HTERT RPE-1 (cell line): ENCODE measurements around the gene NPIPB8.
"Not testable (repeated sequence)": the region's sequence is repeated elsewhere in the genome, so short reads cannot be mapped to it uniquely, and the experiment has no call there.

Source experiments
- in situ Hi-C: fragments of 300-500 bp; cut with MboI; formaldehyde crosslinking; loops from 4 replicates; pipeline ENCODE4 v1.14.3; 2020; ENCODE audit warnings: low sequenced_read_pairs

The NPIPB8 gene

GRCh38 chr16:28623172-28623711 is 14.6 kb upstream of the NPIPB8 start:
- in situ Hi-C loops: no loop called here

- in situ Hi-C loops: not testable (repeated sequence)
Observed at GRCh38 chr16:28630905-28631304, 7.0 kb upstream of the NPIPB8 start.

DNA sequence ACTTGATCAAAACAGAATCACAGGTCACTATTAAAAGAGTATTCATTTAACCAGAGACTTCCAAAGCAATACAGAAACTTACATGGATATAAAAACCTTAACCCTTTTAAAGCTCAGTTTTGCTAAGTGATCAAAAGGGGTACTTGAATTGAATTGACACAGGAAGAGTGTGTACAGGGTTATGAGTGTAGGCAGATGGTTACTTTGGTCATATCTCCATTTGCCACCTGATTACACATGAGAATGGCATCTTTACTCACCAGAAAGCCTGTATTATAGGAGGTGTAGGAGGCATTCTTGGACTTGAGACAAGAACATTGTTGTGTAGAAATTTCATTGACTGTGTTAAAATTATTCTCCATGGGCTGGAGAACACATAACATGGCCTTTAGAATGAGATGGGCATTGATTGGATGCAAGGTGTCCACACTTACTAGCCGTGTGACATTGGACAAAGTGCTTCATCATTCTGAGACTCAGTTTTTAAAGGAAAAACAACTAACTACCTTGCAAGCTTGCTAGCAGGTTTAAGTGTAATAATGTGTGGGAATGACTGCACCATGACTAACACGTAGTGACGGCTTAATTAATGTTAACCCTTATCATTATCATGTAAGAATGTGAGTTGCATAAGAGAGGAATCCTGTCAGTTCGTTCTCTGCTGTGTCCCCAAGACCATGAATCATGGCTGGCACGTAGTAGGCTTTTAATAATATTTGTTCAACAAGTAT is 1.6 kb upstream of the NPIPB8 start:
- in situ Hi-C loops: not testable (repeated sequence)

DNA sequence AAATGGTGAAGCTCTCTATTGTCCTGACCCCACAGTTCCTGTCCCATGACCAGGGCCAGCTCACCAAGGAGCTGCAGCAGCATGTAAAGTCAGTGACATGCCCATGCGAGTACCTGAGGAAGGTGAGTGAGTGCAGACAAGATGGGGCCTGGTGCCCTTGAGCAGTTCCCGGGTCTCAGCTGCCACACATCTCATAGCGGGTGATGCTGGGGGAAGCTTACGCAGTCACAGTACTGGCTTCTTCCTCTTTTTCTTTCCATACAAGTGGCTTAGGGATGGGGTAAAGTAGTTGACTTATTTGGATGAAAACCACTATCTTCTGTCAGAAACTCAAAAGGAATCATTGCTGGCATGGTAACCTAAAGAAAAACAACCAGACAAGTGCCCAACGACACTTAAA is 494 bp downstream of the NPIPB8 start:
- in situ Hi-C loops: not testable (repeated sequence)

- in situ Hi-C loops: not testable (repeated sequence)
Observed at GRCh38 chr16:28639959-28640358, 2.1 kb downstream of the NPIPB8 start.

DNA sequence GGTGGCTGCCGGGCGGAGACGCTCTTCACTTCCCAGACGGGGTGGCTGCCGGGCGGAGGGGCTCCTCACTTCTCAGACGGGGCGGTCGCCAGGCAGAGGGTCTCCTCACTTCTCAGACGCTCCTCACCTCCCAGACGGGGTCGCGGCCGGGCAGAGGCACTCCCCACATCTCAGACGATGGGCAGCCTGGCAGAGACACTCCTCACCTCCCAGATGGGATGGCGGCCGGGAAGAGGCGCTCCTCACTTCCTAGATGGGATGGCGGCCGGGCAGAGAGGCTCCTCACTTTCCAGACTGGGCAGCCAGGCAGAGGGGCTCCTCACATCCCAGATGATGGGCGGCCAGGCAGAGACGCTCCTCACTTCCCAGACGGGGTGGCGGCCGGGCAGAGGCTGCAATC is 28.4 kb downstream of the NPIPB8 start:
- in situ Hi-C loops: not testable (repeated sequence)

DNA sequence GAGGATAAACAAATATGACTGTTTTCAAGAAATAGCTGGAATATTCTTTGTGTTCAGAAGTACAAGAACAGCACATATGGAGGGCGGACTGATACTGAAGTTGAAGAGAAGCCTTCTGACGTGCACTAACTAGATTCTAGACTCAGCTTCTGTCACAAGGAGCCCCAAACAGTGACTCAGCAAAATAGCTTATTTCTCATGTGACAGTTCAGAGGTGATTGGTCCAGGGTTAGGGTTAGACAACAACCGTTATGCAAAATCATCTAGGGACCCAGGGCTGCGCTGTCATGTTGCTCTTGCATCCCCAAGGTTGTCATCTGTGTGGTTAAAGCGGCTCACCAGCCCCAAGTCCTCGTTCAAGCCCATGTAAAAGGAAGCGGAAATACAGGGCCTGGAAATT is 29.6 kb downstream of the NPIPB8 start:
- in situ Hi-C loops: not testable (repeated sequence)

GRCh38 chr16:28668199-28668598 is 30.3 kb downstream of the NPIPB8 start:
- in situ Hi-C loops: not testable (repeated sequence)

DNA sequence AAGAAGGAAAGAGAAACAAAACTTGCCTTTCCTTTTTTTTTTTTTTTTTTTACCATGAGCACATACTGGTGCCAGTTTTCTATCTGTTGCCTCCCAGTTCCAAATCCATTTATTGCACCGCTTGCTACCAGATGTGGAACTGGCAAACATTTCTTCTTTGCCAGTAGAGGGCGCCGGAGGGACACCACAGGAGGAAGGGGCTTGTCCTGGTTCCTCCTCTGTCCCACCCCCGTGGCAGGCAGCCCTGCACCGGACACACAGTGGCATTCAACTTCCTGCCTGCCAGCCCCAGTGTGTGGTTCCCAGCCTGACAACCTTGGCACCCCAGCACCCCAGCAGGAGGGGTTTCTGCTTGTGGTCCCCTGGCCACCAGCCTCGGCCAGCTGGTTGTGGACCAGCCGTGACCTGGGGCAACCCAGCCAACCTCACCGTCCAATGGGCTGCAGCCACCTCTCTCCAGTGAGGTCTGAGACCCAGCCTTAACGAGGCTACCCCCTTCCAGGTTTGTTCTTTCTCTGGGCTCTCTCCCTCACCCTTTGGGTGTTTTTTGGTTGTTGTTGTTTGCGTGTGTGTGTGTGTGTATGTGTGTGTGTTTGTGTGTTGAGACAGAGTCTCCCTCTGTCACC is 50.6 kb downstream of the NPIPB8 start:
- in situ Hi-C loops: not testable (repeated sequence)

- in situ Hi-C loops: not testable (repeated sequence)
Observed at GRCh38 chr16:28689425-28689824, 51.6 kb downstream of the NPIPB8 start.

GRCh38 chr16:28691722-28692121 is 53.9 kb downstream of the NPIPB8 start:
- in situ Hi-C loops: not testable (repeated sequence)

GRCh38 chr16:28693257-28693950 is 55.5 kb downstream of the NPIPB8 start:
- in situ Hi-C loops: not testable (repeated sequence)

DNA sequence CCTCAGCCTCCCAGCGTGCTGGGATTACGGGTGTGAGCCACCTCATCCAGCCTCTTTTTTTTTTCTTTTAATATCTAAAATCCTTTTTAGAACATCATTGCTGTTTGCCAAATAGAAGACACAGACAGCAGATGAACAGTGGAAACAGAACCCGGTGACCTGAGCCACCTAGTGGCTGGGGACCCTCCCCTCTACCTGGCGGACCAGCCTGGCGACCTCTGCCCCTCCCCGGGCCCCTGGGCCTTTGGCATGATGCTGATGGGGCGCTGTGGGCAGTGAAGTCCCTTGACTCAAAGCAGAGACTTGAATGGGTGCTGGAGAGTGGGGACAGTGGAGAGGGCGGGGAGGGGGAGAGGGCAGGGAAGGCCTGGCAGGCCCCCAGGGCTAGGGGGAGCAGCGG is 61.9 kb downstream of the NPIPB8 start:
- in situ Hi-C loops: not testable (repeated sequence)

DNA sequence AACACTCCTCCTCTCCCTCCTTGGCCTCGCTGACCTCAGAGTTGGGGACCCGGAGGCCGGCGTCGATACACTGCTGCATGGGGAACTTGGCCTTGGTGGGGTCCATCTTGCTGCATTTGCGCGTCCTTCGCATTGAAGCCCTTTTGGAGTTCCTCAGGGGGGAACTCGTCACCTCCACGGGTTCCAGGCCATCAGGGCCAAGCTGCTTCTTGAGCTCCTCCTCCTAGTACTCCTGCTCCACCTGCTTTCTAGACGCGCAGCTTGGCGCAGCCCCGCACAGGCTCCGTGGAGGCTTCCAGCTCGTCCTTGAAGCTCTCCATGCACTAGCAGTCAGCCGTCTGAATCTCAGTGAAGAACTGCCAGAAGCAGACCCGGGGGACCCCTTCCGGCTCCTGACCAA is 62.5 kb downstream of the NPIPB8 start:
- in situ Hi-C loops: not testable (repeated sequence)

DNA sequence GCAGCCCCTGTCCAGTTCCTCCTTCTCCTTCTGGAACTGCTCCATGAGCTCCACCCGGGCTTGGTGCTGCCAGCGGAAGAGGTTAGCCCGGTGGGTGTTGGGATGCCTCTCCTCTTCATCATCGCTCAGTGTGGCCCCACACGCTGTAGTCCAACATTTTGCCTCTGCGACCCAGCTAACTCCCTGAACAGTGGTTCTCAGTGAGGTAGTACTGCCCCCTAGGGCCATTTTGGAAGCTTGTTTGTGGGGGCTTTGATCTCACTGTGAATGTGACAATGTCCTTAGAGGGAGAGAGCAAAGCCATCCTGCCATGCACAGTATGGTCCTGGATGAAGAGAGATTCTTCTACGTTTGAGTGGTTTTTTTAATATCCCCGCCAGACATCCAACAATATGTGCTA is 63.5 kb downstream of the NPIPB8 start:
- in situ Hi-C loops: not testable (repeated sequence)

DNA sequence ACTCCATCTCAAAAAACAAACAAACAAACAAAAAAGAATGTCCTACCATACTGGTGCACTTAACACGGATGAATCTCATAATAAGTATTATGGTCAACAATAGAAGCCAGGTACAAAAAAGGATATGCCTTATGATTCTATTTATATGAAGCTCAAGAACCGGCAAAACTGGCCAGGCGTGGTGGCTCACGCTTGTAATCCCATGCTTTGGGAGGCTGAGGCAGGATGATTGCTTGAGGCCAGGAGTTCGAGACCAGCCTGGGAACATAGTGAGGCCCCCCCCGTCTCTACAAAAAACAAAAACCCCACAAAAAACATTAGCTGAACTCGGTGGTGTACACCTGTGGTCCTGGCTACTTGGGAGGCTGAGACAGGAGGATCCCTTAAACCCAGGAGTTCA is 66.4 kb downstream of the NPIPB8 start:
- in situ Hi-C loops: not testable (repeated sequence)
